OCI-LY7 (cell line): ENCODE measurements around the gene RNU6-9.

Experiments
- CTCF ChIP-seq: fragments of 200-600 bp; sonication (generic); conservative IDR thresholded peaks from 2 replicates; pipeline ENCODE4 v1.5.1; 2014; ENCODE audit warnings: mild to moderate bottlenecking, antibody characterized with exemption, low read length, moderate library complexity, mixed read lengths
- EZH2phosphoT487 ChIP-seq: fragments of 200-600 bp; sonication (generic); IDR thresholded peaks from 2 replicates; pipeline ENCODE4 v1.6.1; 2018; ENCODE audit warnings: low read depth, borderline replicate concordance, mild to moderate bottlenecking, mixed run types, antibody characterized with exemption, low read length, moderate library complexity, mixed read lengths

GRCh38 chr19:925526-926322, 32.4 kb downstream of the RNU6-9 start, which contains the start of gene ARID3A:
- TF ChIP-seq CTCF (no peak), EZH2phosphoT487 (no peak)
